Measurements from ENCODE around the gene KCNQ4.

The KCNQ4 gene

DNA sequence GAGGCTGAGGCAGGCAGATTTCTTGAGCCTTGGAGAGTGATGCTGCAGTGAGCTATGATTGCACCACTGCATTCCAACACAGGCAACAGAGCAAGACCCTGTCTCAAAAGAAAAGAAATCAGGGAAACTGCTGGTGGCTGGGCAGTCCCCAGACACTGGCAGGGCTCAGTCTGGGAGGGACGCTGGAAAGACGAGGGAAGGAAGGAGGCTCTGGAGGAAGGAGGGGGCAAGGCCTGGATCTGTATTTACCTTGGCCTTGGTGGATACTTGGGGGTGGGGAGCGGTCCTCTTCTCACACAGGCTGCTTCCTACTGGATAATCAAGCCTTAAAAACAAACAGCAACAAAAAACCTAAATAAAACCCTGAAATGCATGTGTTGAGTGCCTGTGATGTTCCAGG, 24.4 kb downstream of the KCNQ4 start:
- TF ChIP-seq CTCF (conservative IDR thresholded peaks at IDR 0.05): no peak
- no peak overlapping the region for H3K27ac ChIP-seq

- no peak for TF ChIP-seq CTCF (conservative IDR thresholded peaks at IDR 0.05)
- no peak overlapping the region for H3K27ac ChIP-seq
These were observed 24.9 kb downstream of the KCNQ4 start for GRCh38 chr1:40808444-40808843.

- no peak overlapping the region for H3K27ac ChIP-seq
These were observed 25.3 kb downstream of the KCNQ4 start for GRCh38 chr1:40808909-40809308.

GRCh38 chr1:40810927-40811326, 27.3 kb downstream of the KCNQ4 start:
- no peak overlapping the region for H3K27ac ChIP-seq
- TF ChIP-seq CTCF (conservative IDR thresholded peaks at IDR 0.05): no peak

More at GRCh38 chr1:40808909-40809308, 25.3 kb downstream of the KCNQ4 start:
- TF ChIP-seq CTCF (conservative IDR thresholded peaks at IDR 0.05): no peak

- no peak for TF ChIP-seq CTCF (conservative IDR thresholded peaks at IDR 0.05)
- no peak overlapping the region for H3K27ac ChIP-seq
These were observed 31.8 kb downstream of the KCNQ4 start for GRCh38 chr1:40815420-40815819.

DNA sequence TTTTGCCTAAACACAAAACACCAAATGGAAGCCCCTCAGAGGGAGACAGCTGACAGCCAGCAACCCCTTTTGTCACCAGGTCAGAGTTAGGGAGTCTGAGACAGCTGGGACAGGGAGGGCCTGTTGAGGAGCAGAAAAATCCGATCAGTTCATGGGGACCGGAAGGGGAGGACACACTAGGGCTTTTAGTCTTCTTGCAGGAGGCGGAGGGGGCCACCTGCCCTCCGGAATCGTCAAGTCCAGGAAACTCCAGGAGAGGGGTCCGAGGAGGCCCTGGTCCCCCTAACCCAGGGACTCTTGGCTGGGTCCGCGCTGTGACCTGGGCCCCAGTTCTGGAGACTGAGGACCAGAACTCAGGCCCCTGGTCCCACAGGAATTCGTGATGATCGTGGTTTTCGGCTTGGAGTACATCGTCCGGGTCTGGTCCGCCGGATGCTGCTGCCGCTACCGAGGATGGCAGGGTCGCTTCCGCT, 34.2 kb downstream of the KCNQ4 start:
- TF ChIP-seq CTCF (conservative IDR thresholded peaks at IDR 0.05): no peak

GRCh38 chr1:40818264-40818961, 34.8 kb downstream of the KCNQ4 start:
- TF ChIP-seq CTCF (conservative IDR thresholded peaks at IDR 0.05): no peak
- H3K27ac ChIP-seq: no peak overlapping the region

More for the DNA sequence above, 34.2 kb downstream of the KCNQ4 start:
- H3K27ac ChIP-seq: no peak overlapping the region

Measured in VCaP (cell line).